Measurements from ENCODE around the gene ATP8A2. TPM values are rescaled to one million over a fixed set of nuclear protein-coding genes. Genes with fewer than 3 reads are reported as not detected.
A peak's percentile ranks its signal among the peaks of the same experiment; 100 is the strongest.

Gene ATP8A2
- total and polyA plus RNA-seq, 3 donors from 2014 or later = 14.2 to 38.3 (median 16.5) TPM

DNA sequence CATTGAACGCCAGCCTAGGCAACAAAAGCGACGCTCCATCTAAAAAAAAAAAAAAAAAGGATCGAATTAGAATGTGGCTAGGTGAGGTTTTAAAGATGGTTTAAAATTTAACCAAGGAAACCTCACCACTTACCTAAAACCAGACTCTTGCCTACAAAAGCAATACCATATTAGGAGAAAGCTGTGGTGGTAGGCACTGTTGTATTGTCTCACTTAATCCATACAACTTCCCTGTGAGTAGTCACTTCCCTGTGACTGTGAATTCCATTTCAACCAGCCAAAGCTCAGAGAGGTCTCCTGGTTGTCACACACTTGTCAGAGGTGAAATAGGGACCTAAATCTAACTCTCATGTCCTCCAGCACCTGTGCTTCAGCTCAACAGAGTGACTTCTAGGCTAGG, 664.6 kb downstream of the ATP8A2 start:
- Histone ChIP-seq H3K36me3 (ENCODE audit: low read depth, missing control alignments) (no peaks in the 10 kb centered on the region), H3K27ac (no peak overlapping the region), H3K9me3 (no peaks in the 10 kb centered on the region), H3K27me3 (no peaks in the 10 kb centered on the region), H3K4me1 (no peaks in the 10 kb centered on the region), H3K4me3 (no peak overlapping the region)
- intact Hi-C loops (cut with DNase I; ENCODE audit: low total_unique reads) = no loop called here
- WGBS, 2 donors = 83 to 99% methylated on average over 4 of the region's 4 CpGs
- DNase-seq = no peak
- TF ChIP-seq POLR2A (IDR thresholded peaks at IDR 0.05) = no peak
- TF ChIP-seq, protein P1, sequence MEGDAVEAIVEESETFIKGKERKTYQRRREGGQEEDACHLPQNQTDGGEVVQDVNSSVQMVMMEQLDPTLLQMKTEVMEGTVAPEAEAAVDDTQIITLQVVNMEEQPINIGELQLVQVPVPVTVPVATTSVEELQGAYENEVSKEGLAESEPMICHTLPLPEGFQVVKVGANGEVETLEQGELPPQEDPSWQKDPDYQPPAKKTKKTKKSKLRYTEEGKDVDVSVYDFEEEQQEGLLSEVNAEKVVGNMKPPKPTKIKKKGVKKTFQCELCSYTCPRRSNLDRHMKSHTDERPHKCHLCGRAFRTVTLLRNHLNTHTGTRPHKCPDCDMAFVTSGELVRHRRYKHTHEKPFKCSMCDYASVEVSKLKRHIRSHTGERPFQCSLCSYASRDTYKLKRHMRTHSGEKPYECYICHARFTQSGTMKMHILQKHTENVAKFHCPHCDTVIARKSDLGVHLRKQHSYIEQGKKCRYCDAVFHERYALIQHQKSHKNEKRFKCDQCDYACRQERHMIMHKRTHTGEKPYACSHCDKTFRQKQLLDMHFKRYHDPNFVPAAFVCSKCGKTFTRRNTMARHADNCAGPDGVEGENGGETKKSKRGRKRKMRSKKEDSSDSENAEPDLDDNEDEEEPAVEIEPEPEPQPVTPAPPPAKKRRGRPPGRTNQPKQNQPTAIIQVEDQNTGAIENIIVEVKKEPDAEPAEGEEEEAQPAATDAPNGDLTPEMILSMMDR (IDR thresholded peaks at IDR 0.05) = no peak

- no peaks in the 10 kb centered on the region for H3K36me3 ChIP-seq (ENCODE audit: low read depth, missing control alignments)
- intact Hi-C loops (cut with DNase I; ENCODE audit: low total_unique reads) = no loop called here
- no peak overlapping the region for H3K4me3 ChIP-seq
- peak; percentile 71 for DNase-seq
- no peak overlapping the region for H3K27ac ChIP-seq
- H3K4me1 ChIP-seq = no peaks in the 10 kb centered on the region
- WGBS, 2 donors = 58 to 76% methylated on average over 2 of the region's 2 CpGs
- no peaks in the 10 kb centered on the region for H3K9me3 ChIP-seq
- no peaks in the 10 kb centered on the region for H3K27me3 ChIP-seq
- TF ChIP-seq, protein P1 (IDR thresholded peaks at IDR 0.05) = peak in 2 of 3 experiments; percentile 31 to 47
- no peak for TF ChIP-seq POLR2A (IDR thresholded peaks at IDR 0.05)
These were observed 665.5 kb downstream of the ATP8A2 start for GRCh38 chr13:26037302-26037701.

DNA sequence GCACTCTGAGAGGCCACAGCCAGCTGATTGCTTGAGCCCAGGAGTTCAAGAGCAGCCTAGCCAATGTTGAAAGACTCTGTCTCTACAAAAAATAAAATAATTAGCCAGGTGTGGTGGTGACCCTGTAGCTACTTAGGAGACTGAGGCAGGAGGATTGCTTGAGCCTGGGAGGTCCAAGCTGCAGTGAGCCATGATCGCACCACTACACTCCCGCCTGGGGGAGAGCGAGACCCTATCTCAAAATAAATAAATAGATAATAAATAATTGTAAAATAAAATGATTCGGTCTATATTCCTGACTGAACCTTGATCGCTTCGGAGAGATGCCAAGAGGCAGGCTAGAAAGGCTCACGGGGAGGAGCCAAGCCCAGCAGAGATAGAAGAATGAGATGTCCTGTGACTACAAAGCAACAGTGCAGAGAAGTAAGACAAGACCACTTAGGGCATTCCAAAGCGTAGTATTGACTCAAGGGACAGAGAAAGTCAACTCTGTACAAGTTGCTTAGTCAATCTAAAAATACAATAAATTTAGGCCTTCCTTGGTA, 667.2 kb downstream of the ATP8A2 start:
- no peak for TF ChIP-seq POLR2A (IDR thresholded peaks at IDR 0.05)
- TF ChIP-seq, protein P1 (IDR thresholded peaks at IDR 0.05) = no peak
- Histone ChIP-seq H3K27ac (no peak overlapping the region), H3K4me1 (no peaks in the 10 kb centered on the region), H3K4me3 (no peak overlapping the region), H3K36me3 (ENCODE audit: low read depth, missing control alignments) (no peaks in the 10 kb centered on the region), H3K27me3 (no peaks in the 10 kb centered on the region), H3K9me3 (no peaks in the 10 kb centered on the region)
- intact Hi-C loops (cut with DNase I; ENCODE audit: low total_unique reads) = no loop called here
- 93% methylated on average over 8 of the region's 8 CpGs for WGBS, 2 donors
- no peak for DNase-seq

- 60 to 68% methylated on average over 3 of the region's 3 CpGs for WGBS, 2 donors
- no peak for DNase-seq
- Histone ChIP-seq H3K9me3 (no peaks in the 10 kb centered on the region), H3K27ac (no peak overlapping the region), H3K4me3 (no peak overlapping the region), H3K4me1 (no peaks in the 10 kb centered on the region), H3K27me3 (no peaks in the 10 kb centered on the region), H3K36me3 (ENCODE audit: low read depth, missing control alignments) (no peaks in the 10 kb centered on the region)
- intact Hi-C loops (cut with DNase I; ENCODE audit: low total_unique reads) = no loop called here
- TF ChIP-seq POLR2A (IDR thresholded peaks at IDR 0.05) = no peak
- TF ChIP-seq, protein P1 (IDR thresholded peaks at IDR 0.05) = no peak
These were observed 669.7 kb downstream of the ATP8A2 start for GRCh38 chr13:26041444-26041843.

DNA sequence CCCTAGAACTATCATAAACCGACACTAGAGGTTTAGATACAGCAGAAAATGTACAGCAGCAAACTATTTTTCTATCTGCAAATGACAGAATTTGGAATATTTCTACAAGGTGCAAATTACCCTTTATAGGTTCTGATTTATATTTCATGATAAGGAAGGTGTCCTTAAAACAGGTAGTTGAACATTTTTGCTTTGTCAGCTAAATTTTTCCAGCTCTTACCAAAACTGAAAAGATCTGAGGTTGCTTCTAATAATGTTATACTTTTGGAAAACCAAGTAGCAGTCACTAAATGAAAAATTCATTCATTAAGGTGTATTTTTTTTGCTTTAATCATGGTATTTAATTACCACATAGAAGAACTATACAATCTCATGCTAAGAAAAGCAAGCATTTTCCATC, 671.0 kb downstream of the ATP8A2 start:
- intact Hi-C loops (cut with DNase I; ENCODE audit: low total_unique reads) = no loop called here
- no peaks in the 10 kb centered on the region for H3K9me3 ChIP-seq
- 91 to 93% methylated on average over 1 of the region's 1 CpG for WGBS, 2 donors
- no peak overlapping the region for H3K27ac ChIP-seq
- no peaks in the 10 kb centered on the region for H3K36me3 ChIP-seq (ENCODE audit: low read depth, missing control alignments)
- H3K4me3 ChIP-seq = no peak overlapping the region
- H3K27me3 ChIP-seq = no peaks in the 10 kb centered on the region
- no peak for DNase-seq
- H3K4me1 ChIP-seq = no peaks in the 10 kb centered on the region
- TF ChIP-seq POLR2A (IDR thresholded peaks at IDR 0.05) = no peak
- TF ChIP-seq, protein P1 (IDR thresholded peaks at IDR 0.05) = no peak

Measured in testis (tissue), 3 donors.